ENCODE measurements around the gene ARID1A.

DNA sequence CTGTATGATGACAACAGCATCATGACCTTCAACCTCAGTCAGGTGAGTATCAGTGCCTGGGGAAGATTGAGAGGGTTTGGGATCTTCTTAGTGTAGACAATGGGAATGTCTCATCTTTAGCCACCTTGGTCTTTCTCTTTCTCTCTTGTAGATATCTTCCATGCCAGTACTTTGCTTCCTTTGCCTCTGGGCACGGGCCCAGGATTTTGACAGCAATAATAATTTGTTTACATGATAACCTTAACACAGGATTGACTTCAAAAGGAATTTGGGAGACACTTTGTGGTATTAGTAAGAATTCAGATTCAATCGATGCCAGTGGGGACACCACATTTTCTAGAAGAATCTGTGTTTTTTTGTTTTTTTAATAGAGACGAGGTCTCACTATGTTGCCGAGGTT lies 79.9 kb downstream of the ARID1A start:
- TF ChIP-seq POLR2A (IDR thresholded peaks at IDR 0.05; ENCODE audit: control extremely low read depth in 1 of 2, low read depth in 2 of 2, low read length in 2 of 2) (no peak), PHF8 (conservative IDR thresholded peaks at IDR 0.05; ENCODE audit: low read depth, low read length) (no peak), EGR1 (IDR thresholded peaks at IDR 0.05; ENCODE audit: borderline replicate concordance, low read depth, low read length) (no peak), EP300 (IDR thresholded peaks at IDR 0.05; ENCODE audit: borderline replicate concordance in 1 of 2, low read depth in 2 of 2, low read length in 2 of 2) (no peak), HDAC6 (IDR thresholded peaks at IDR 0.05; ENCODE audit: low read depth, low read length) (no peak), POLR2AphosphoS5 (IDR thresholded peaks at IDR 0.05; ENCODE audit: low read depth, low read length) (no peak), RFX5 (IDR thresholded peaks at IDR 0.05; ENCODE audit: borderline replicate concordance, low read depth, low read length) (no peak)
- TF ChIP-seq, protein P1, sequence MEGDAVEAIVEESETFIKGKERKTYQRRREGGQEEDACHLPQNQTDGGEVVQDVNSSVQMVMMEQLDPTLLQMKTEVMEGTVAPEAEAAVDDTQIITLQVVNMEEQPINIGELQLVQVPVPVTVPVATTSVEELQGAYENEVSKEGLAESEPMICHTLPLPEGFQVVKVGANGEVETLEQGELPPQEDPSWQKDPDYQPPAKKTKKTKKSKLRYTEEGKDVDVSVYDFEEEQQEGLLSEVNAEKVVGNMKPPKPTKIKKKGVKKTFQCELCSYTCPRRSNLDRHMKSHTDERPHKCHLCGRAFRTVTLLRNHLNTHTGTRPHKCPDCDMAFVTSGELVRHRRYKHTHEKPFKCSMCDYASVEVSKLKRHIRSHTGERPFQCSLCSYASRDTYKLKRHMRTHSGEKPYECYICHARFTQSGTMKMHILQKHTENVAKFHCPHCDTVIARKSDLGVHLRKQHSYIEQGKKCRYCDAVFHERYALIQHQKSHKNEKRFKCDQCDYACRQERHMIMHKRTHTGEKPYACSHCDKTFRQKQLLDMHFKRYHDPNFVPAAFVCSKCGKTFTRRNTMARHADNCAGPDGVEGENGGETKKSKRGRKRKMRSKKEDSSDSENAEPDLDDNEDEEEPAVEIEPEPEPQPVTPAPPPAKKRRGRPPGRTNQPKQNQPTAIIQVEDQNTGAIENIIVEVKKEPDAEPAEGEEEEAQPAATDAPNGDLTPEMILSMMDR (IDR thresholded peaks at IDR 0.05; ENCODE audit: control extremely low read depth in 1 of 3, insufficient read depth in 1 of 3, low read depth in 1 of 3, low read length in 3 of 3), result no peak

All from H1 (cell line).